Cardiac muscle cell (in vitro differentiated cells and primary cell): ENCODE measurements around the gene TMEM187. TPM values are rescaled to one million over a fixed set of nuclear protein-coding genes. Genes with fewer than 3 reads are reported as not detected.
A peak's percentile ranks its signal among the peaks of the same experiment; 100 is the strongest.

Experiments
- DNase-seq, 2 donors: peaks; one replicate each; pipeline versions ENCODE4 v3.0.0 to v3.0.0-alpha.2; 2010 to 2017; ENCODE audit warnings: low read depth in 1 of 2, low spot score in 1 of 2
- H3K27ac ChIP-seq: fragments of 200-600 bp; sonication (generic); 2 replicates; pipeline ENCODE4 v1.5.1; 2016
- H3K27me3 ChIP-seq: fragments of 200-600 bp; sonication (generic); 2 replicates; pipeline ENCODE4 v1.6.0; 2016; ENCODE audit warnings: control low read depth
- H3K36me3 ChIP-seq: fragments of 200-600 bp; sonication (generic); 2 replicates; pipeline ENCODE4 v1.5.1; 2016; ENCODE audit warnings: control low read depth
- H3K4me1 ChIP-seq: fragments of 200-600 bp; sonication (generic); 2 replicates; pipeline ENCODE4 v1.8.1; 2017; ENCODE audit warnings: low read depth, mild to moderate bottlenecking, mixed run types
- H3K4me3 ChIP-seq: fragments of 200-600 bp; sonication (generic); 2 replicates; pipeline ENCODE4 v1.5.1; 2016; ENCODE audit warnings: mild to moderate bottlenecking
- H3K9me3 ChIP-seq: fragments of 200-600 bp; sonication (generic); 2 replicates; pipeline ENCODE4 v1.5.1; 2017; ENCODE audit warnings: low read depth, mild to moderate bottlenecking, control low read depth
- polyA plus RNA-seq: library from polyadenylated mRNA; unstranded; fragments of >200 nt; fragmentation: Nextera tagmentation; extraction: Ambion mirVana; gene quantifications from 2 replicates; pipeline ENCODE4 v1.2.1, GENCODE V29; 2016
- total RNA-seq: library from RNA; depleted of rRNA; stranded (reverse); fragments of >200 nt; gene quantifications from 2 replicates; pipeline ENCODE4 v1.2.3, GENCODE V29; 2016
- TF ChIP-seq, protein P1 (sequence below): IDR thresholded peaks from 2 replicates; pipeline ENCODE4 v1.5.1; 2012; ENCODE audit warnings: low read depth, mild to moderate bottlenecking, low read length

TMEM187 gene
- total and polyA plus RNA-seq, 2 experiments from 2014 or later: 12.9 TPM

DNA sequence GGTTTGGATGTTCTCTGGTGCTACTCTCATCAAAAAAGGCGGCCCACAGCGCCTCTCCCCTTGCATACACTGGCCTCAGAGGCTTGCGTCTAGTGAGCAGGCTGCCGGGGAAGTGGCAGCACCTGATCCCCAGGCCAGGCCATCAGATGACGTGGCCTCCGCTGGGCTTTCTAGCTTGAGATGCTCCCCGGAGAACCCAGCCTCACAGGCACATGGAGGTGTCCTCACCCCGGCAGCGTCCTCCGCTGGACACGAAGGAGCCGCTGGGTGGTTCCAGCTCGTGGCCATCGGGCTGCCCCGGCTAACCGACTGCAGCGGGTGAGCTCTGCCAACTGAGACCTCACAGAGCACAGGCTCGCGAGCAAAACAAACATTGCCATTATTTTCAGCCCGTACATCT lies 34.4 kb downstream of the TMEM187 start:
- H3K9me3 ChIP-seq: no peaks in the 10 kb centered on the region
- no peaks in the 10 kb centered on the region for H3K36me3 ChIP-seq
- H3K27me3 ChIP-seq: no peaks in the 10 kb centered on the region
- H3K27ac ChIP-seq: no peak overlapping the region
- TF ChIP-seq, protein P1, sequence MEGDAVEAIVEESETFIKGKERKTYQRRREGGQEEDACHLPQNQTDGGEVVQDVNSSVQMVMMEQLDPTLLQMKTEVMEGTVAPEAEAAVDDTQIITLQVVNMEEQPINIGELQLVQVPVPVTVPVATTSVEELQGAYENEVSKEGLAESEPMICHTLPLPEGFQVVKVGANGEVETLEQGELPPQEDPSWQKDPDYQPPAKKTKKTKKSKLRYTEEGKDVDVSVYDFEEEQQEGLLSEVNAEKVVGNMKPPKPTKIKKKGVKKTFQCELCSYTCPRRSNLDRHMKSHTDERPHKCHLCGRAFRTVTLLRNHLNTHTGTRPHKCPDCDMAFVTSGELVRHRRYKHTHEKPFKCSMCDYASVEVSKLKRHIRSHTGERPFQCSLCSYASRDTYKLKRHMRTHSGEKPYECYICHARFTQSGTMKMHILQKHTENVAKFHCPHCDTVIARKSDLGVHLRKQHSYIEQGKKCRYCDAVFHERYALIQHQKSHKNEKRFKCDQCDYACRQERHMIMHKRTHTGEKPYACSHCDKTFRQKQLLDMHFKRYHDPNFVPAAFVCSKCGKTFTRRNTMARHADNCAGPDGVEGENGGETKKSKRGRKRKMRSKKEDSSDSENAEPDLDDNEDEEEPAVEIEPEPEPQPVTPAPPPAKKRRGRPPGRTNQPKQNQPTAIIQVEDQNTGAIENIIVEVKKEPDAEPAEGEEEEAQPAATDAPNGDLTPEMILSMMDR: no peak
- DNase-seq: no peak
- H3K4me3 ChIP-seq: no peak overlapping the region
- H3K4me1 ChIP-seq: no peaks in the 10 kb centered on the region

DNA sequence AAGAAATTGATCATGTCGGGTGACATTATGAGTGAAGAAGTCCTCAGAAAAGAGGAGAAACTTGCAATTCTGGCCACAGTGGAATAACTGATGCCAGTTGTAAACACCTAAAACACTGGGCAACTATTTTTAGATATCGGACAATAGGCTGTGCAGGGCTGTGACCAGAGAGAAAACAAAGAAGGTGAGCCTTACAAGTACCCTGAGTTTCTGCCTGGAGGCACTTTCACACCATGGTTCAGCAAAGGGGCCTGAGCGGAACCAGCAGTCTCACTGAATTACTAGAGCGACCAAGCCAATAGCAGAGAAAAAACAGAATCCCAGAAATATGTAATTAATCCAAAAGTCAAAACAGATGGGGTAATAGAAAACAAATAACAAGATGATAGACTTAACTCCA lies 36.0 kb downstream of the TMEM187 start:
- Histone ChIP-seq H3K27ac (no peak overlapping the region), H3K9me3 (no peaks in the 10 kb centered on the region), H3K4me1 (no peaks in the 10 kb centered on the region), H3K4me3 (no peak overlapping the region), H3K36me3 (no peaks in the 10 kb centered on the region), H3K27me3 (no peaks in the 10 kb centered on the region)
- no peak for DNase-seq
- TF ChIP-seq, protein P1: no peak

DNA sequence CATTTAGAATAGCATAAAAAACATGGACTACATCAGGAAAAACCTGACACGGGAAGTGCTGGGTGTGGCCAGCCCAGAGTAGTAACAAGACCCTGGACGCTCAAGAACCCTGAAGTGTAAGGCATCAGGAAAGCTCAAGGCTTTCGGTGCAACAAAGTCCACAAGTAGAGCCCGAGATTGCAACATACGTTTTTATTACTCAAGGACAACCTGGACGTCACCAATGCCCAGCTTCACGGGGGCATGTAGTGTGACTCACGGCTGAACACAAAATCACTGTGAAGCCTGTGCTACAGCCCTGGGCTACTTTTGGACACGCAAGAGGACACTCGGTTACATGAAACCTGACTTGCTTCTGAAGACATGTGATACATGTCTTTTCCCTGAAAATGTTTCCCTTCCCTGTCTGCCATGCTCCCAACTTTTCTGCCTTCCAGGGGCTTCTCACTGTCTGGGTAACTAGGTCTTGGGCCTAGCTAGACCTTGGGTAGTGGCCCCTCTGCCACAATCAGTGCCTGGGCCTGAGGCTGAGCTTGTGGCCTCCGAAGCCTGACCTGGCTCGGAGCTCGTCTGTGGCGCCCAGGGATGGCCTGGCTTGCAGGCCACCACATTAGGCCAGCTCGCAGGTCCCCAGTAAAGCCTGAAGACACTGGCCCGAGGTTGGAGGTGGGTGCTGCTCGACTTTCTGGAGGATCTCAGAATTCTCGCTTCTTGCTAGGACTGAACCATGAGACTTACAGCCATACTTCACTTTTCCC lies 38.0 kb downstream of the TMEM187 start:
- H3K4me3 ChIP-seq: no peak overlapping the region
- DNase-seq: peak in 1 of 2 donors; percentile 63
- H3K4me1 ChIP-seq: no peaks in the 10 kb centered on the region
- TF ChIP-seq, protein P1: no peak
- no peak overlapping the region for H3K27ac ChIP-seq
- H3K9me3 ChIP-seq: no peaks in the 10 kb centered on the region
- H3K36me3 ChIP-seq: no peaks in the 10 kb centered on the region
- no peaks in the 10 kb centered on the region for H3K27me3 ChIP-seq

DNA sequence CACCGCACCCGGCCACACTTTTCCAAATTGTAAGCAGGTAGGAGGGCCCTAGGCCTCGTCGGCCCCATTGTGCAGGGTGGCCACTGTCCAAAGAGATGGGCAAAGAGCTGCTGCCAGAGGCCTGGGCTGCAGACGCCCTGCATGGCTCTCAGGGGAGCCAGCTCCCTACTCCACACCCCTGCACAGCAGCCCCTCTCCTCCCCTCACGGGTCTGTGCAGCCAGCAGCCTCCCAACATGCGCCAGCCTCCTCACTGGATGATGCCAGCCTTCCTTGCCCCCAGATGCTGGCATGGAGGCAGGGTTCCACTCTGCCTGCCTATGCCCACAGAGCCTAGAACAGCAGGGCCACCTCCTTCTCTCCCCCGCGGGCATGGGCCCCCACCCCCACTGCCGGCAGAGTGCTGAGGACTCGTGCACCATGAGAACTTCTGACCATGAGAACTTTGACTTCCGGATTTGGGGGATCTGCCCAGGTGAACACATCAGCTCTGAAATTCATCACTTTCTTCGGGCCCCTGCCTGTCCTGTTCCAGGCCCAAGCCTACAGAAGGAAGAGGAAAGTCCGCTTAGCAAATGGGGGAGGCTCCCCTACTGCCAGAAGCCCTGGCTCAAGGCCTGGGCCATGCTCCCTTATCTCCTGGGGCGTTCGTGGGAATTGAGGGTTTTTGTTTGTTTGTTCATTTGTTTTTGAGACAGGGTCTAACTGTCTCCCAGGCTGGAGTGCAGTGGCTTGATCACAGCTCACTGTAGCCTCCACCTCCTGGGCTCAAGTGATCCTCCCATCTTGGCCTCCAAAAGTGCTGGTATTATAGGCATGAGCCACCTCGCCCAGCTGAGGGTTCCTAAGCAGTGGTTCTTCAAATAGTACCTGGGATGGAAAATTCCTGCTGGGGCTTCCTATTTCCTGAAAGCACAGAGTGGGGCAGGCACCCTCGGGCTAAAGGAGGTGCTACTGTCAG lies 39.1 kb downstream of the TMEM187 start:
- Histone ChIP-seq H3K27me3 (no peaks in the 10 kb centered on the region), H3K4me3 (no peak overlapping the region), H3K36me3 (no peaks in the 10 kb centered on the region), H3K9me3 (no peaks in the 10 kb centered on the region), H3K4me1 (no peaks in the 10 kb centered on the region), H3K27ac (no peak overlapping the region)
- DNase-seq: no peak
- TF ChIP-seq, protein P1: no peak

DNA sequence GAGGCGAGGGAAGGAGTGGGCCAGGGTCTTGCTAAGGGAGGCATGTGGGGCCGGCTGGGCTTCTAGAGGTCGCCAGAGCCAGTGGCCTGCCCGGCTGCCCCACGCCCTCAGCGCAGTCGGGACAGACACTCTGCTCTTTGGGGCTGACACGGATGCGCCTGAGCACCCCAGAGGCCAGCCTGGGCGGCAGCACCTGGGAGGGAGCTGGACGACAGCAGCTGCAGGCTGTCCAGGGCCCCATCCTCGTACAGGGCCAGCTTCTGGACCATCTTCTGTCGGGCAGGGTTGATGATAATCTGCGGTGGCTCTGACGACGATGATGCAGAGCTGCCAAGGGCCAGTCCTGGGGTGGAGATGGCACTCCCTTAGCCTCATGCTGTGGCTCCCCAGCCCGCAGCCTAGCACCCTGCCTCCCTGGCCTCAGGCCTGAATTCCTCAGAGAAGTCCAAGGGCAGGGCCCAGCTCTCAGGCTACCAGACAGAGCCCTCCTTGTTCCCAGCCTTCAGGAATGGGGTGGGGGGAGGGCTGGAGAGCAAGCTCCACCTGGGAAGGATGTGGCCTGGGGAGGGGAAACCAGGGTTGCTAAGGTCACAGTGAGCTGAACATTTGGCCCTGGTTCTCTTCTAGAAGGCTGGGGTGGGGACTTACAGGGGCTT lies 39.9 kb downstream of the TMEM187 start:
- no peaks in the 10 kb centered on the region for H3K27me3 ChIP-seq
- H3K4me3 ChIP-seq: no peak overlapping the region
- DNase-seq: peak in 1 of 2 donors; percentile 46
- TF ChIP-seq, protein P1: no peak
- H3K9me3 ChIP-seq: no peaks in the 10 kb centered on the region
- H3K36me3 ChIP-seq: no peaks in the 10 kb centered on the region
- H3K4me1 ChIP-seq: no peaks in the 10 kb centered on the region
- no peak overlapping the region for H3K27ac ChIP-seq
